Gastroesophageal sphincter (tissue), 4 donors: ENCODE data around the gene LIMA1. TPM values are rescaled to one million over a fixed set of nuclear protein-coding genes. Genes with fewer than 3 reads are reported as not detected.
"Not testable (repeated sequence)": the region's sequence is repeated elsewhere in the genome, so short reads cannot be mapped to it uniquely, and the experiment has no call there.

Source experiments
- ATAC-seq: fragments of 150-250 bp; one replicate; pipeline ENCODE4 v1.9.1; 2016; ENCODE audit warnings: mild to moderate bottlenecking, moderate library complexity
- H3K27ac ChIP-seq, 4 donors: fragments of 200-600 bp; sonication (generic) in 3 of 4; 1 replicate in 3 of 4; 2 replicates in 1 of 4; pipeline ENCODE4 v1.5.1; 2016 to 2019
- H3K27me3 ChIP-seq: fragments of 200-600 bp; sonication (generic); one replicate; pipeline ENCODE4 v1.5.1; 2019
- H3K36me3 ChIP-seq, 2 donors: fragments of 200-600 bp; sonication (generic); one replicate each; pipeline ENCODE4 v1.5.1; 2019; ENCODE audit warnings: control low read depth in 1 of 2
- H3K4me1 ChIP-seq, 3 donors: fragments of 200-600 bp; sonication (generic); 1 replicate in 2 of 3; 2 replicates in 1 of 3; pipeline ENCODE4 v1.5.1; 2016 to 2019; ENCODE audit warnings: control low read depth in 2 of 3
- H3K4me3 ChIP-seq, 2 donors: fragments of 200-600 bp; sonication (generic); one replicate each; pipeline ENCODE4 v1.5.1; 2019; ENCODE audit warnings: mild to moderate bottlenecking in 1 of 2, moderate library complexity in 1 of 2
- H3K9me3 ChIP-seq, 3 donors: fragments of 200-600 bp; sonication (generic); one replicate each; pipeline ENCODE4 v1.5.1; 2017 to 2019; ENCODE audit warnings: control low read depth in 2 of 3
- CTCF ChIP-seq, 4 experiments: fragments of 200-600 bp in 2 of 4; fragments of 450-650 bp in 2 of 4; sonication (generic) in 1 of 4; IDR thresholded peaks; one replicate each; pipeline ENCODE4 v1.5.1; 2017 to 2019; ENCODE audit warnings: antibody characterized with exemption in 4 of 4, mild to moderate bottlenecking in 2 of 4, moderate library complexity in 2 of 4
- EP300 ChIP-seq: sonication (generic); formaldehyde crosslinking; IDR thresholded peaks from one replicate; pipeline ENCODE4 v1.6.1; 2017; ENCODE audit warnings: antibody characterized with exemption, mild to moderate bottlenecking
- POLR2A ChIP-seq, 2 donors: fragments of 450-650 bp; IDR thresholded peaks; one replicate each; pipeline ENCODE4 v1.6.1; 2017; ENCODE audit warnings: antibody characterized with exemption in 2 of 2, mild to moderate bottlenecking in 2 of 2, moderate library complexity in 1 of 2
- POLR2AphosphoS5 ChIP-seq: sonication (generic); formaldehyde crosslinking; IDR thresholded peaks from one replicate; pipeline ENCODE4 v1.6.1; 2017; ENCODE audit warnings: antibody characterized with exemption
- WGBS, 2 donors: methylation state at CpG; one replicate each; pipeline ENCODE4 v1.1.5; 2018; ENCODE audit warnings: low coverage in 1 of 2; 5-methylcytosine and 5-hydroxymethylcytosine counted together
- total RNA-seq, 4 donors: library from RNA; depleted of rRNA; stranded (reverse); fragments of >200 nt; gene quantifications; one replicate each; pipeline ENCODE4 v1.1.0, GENCODE V29; 2016

Gene LIMA1
- total RNA-seq, 4 donors from 2014 or later: 27.6 to 91.3 (median 64.6) TPM

DNA sequence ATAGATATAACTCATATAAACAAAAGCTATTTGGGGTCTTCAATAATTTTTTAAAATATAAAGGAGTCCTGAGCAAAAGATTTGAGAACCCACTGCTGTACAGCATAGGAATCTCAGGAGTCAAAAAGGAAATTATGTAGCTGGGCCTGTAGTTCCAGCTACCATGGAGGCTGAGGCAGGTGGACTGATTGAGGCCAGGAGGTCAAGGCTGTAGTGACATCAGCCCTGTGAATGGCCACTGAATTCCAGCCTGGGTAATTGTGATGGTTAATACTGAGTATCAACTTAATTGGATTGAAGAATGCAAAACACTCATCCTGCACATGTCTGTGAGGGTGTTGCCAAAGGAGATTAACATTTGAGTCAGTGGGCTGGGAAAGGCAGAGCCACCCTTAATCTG lies 126.7 kb downstream of the LIMA1 start:
- Histone ChIP-seq H3K4me3 (no peak overlapping the region), H3K27ac (no peak overlapping the region), H3K9me3 (no peaks in the 10 kb centered on the region), H3K4me1 (no peaks in the 10 kb centered on the region), H3K36me3 (peaks cover 0 to 9% of the 10 kb centered on the region in 2 donors), H3K27me3 (no peaks in the 10 kb centered on the region)
- TF ChIP-seq POLR2A (IDR thresholded peaks at IDR 0.05): no peak
- TF ChIP-seq CTCF (IDR thresholded peaks at IDR 0.05): no peak
- no peak for TF ChIP-seq POLR2AphosphoS5
- TF ChIP-seq EP300: no peak
- no peak for ATAC-seq

- not testable (repeated sequence) for H3K27me3 ChIP-seq, H3K27ac ChIP-seq, H3K36me3 ChIP-seq, H3K4me3 ChIP-seq, H3K9me3 ChIP-seq, ATAC-seq, H3K4me1 ChIP-seq
- WGBS, 2 donors: 77 to 97% methylated on average over 3 to 5 of the region's 5 CpGs
Observed at GRCh38 chr12:50154947-50155346, 128.4 kb downstream of the LIMA1 start.

DNA sequence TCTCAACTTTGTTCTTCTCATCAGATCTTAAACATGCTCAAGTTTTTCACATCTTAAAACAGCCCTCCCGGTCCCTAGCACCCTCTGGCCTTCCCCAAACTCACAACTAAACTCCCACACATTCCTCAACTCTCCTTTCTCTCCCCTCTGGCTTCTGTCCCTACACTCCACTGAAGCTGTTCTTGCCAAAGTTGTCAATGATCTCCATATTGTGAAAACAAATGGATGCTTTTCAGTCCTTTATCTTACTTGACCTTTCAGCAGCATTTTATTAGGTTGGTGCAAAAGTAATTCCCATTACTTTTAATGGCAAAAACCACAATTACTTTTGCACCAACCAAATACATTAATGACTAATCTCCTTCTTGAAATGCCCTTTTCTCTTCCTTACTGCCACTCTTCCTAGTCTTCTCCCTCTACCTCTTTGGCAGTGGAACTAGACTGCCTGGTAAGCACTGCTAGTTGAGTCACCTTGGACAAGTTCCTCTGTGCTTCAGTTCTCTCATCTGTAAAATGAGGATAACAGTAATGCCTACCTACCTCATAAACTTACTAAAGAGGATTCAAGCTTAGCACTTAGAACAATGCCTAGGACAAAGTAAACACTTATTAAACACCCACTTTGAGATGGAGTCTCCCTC lies 132.2 kb downstream of the LIMA1 start:
- H3K4me3 ChIP-seq: no peak overlapping the region
- H3K9me3 ChIP-seq: no peaks in the 10 kb centered on the region
- 36 to 63% methylated on average over 1 of the region's 1 CpG for WGBS, 2 donors
- H3K36me3 ChIP-seq: peaks cover 0 to 9% of the 10 kb centered on the region in 2 donors
- H3K4me1 ChIP-seq: peaks cover 0 to 11% (median 0%) of the 10 kb centered on the region in 3 donors
- H3K27me3 ChIP-seq: no peaks in the 10 kb centered on the region
- TF ChIP-seq POLR2AphosphoS5: no peak
- no peak for TF ChIP-seq EP300
- TF ChIP-seq CTCF (IDR thresholded peaks at IDR 0.05): no peak
- TF ChIP-seq POLR2A (IDR thresholded peaks at IDR 0.05): no peak
- H3K27ac ChIP-seq: no peak overlapping the region
- ATAC-seq: no peak

DNA sequence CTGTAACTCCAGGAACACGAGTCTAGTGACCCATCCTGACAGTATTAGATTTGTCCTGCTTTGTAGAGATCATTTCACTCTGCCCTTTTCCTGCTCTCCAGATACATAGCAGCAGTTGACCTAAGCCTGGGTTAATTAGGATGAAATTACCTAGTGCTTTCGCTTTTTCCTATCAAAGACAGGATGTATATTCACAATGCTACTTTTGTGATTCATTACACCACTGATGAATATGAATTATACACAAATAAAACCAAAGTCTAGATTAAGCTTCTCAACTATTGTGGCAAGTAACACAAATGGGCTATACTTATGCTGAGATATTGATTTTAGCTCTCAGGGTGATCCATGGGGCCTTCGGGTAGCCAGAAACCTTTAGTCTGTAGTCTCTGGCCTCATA lies 134.0 kb downstream of the LIMA1 start:
- Histone ChIP-seq H3K27me3 (no peaks in the 10 kb centered on the region), H3K9me3 (no peaks in the 10 kb centered on the region), H3K27ac (no peak overlapping the region), H3K36me3 (peaks cover 0 to 10% of the 10 kb centered on the region in 2 donors), H3K4me1 (peaks cover 0 to 11% (median 0%) of the 10 kb centered on the region in 3 donors), H3K4me3 (no peak overlapping the region)
- no peak for ATAC-seq
- TF ChIP-seq POLR2AphosphoS5 (no peak), CTCF (IDR thresholded peaks at IDR 0.05) (no peak), EP300 (no peak)
- 52 to 71% methylated on average over 3 of the region's 3 CpGs for WGBS, 2 donors

DNA sequence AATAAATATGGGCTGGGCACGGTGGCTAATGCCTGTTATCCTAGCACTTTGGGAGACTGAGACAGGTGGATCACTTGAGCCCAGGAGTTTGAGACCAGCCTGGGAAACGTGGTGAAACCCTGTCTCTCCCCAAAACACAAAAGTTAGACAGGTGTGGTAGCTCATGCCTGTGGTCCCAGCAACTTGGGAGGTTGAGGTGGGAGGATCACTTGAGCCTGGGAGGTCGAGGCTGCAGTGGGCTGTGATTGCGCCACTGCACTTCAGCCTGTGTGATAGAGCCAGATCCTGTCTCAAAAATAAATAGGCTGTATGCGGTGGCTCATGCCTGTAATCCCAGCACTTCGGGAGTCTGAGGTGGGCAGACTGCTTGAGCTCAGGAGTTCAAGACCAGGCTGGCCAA lies 135.3 kb downstream of the LIMA1 start:
- not testable (repeated sequence) for ATAC-seq, H3K27me3 ChIP-seq, H3K9me3 ChIP-seq, H3K27ac ChIP-seq, H3K4me3 ChIP-seq
- Histone ChIP-seq H3K4me1 (peaks cover 0 to 11% (median 0%) of the 10 kb centered on the region in 3 donors), H3K36me3 (peaks cover 0 to 12% of the 10 kb centered on the region in 2 donors)
- WGBS, 2 donors: 100% methylated on average over 3 of the region's 6 CpGs; no CpG with 5 or more reads in 1 of the 2 donors

DNA sequence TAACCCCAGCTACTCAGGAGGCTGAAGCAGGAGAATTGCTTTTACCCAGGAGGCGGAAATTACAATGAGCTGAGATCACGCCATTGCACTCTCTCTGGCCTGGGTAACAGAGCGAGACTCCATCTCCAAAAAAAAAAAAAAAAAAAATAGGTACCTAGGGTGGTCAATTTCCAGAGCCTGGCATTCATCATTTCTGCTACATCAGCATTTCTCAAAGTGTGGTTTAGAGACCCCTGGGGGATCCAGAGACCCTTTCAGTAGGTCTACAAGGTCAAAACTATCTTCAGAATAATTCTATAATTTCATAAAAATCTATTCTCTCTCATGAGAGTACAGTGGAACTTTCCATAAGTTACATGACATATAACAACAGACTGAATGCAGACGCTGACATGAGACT lies 136.0 kb downstream of the LIMA1 start:
- Histone ChIP-seq H3K4me1 (peaks cover 0 to 11% (median 0%) of the 10 kb centered on the region in 3 donors), H3K4me3 (no peak overlapping the region), H3K36me3 (peaks cover 0 to 20% of the 10 kb centered on the region in 2 donors), H3K27ac (no peak overlapping the region), H3K9me3 (no peaks in the 10 kb centered on the region), H3K27me3 (no peaks in the 10 kb centered on the region)
- ATAC-seq: no peak
- no peak for TF ChIP-seq CTCF (IDR thresholded peaks at IDR 0.05)
- TF ChIP-seq EP300: no peak
- no peak for TF ChIP-seq POLR2A (IDR thresholded peaks at IDR 0.05)
- TF ChIP-seq POLR2AphosphoS5: no peak
- 57 to 100% methylated on average over 1 to 4 of the region's 4 CpGs for WGBS, 2 donors
